Endothelial cell of umbilical vein (primary cell): ENCODE results near the gene ADCY2. TPM values are rescaled to one million over a fixed set of nuclear protein-coding genes. Genes with fewer than 3 reads are reported as not detected.

Source experiments
- BruUV-seq: library from RNA; stranded (reverse); fragments of 400-500 nt; replicated peaks from 2 replicates; lab custom pipeline; 2021; lab: Mats Ljungman, UMichigan
- CTCF ChIA-PET: fragments of 300-600, 350-600 bp; sonication (Branson Sonifier 250); formaldehyde crosslinking; loops from one replicate; lab custom pipeline; 2021; ENCODE audit warnings: antibody characterized with exemption, inconsistent platforms; lab: Charles Lee
- POLR2A ChIA-PET: fragments of 300-600, 350-600 bp; sonication (Branson Sonifier 250); formaldehyde crosslinking; loops from one replicate; lab custom pipeline; 2021; ENCODE audit warnings: antibody characterized with exemption, inconsistent platforms; lab: Charles Lee
- DNase-seq: peaks from one replicate; pipeline ENCODE4 v3.0.0-alpha.2; 2011; ENCODE audit warnings: low read depth, low spot score
- FAIRE-seq: peaks from 2 replicates; lab custom pipeline; 2011; peaks lifted over from hg19 to GRCh38; lab: Jason Lieb, UNC
- H2AFZ ChIP-seq: 2 replicates; pipeline ENCODE4 v1.6.0; 2012; ENCODE audit warnings: low read depth, low read length, control low read depth, inconsistent platforms
- H3K27ac ChIP-seq: 2 replicates; pipeline ENCODE4 v1.5.1; 2011; ENCODE audit warnings: low read depth, mild to moderate bottlenecking, control low read depth, low read length, moderate library complexity; ENCODE audit not compliant: insufficient read depth
- H3K27me3 ChIP-seq, 2 experiments: 2 replicates each; pipeline versions ENCODE4 v1.6.0 to v1.6.1; 2011; ENCODE audit warnings: low read length in 2 of 2, mixed read lengths in 1 of 2; ENCODE audit not compliant: control insufficient read depth in 2 of 2, insufficient read depth in 2 of 2
- H3K36me3 ChIP-seq, 2 experiments: 2 replicates in 1 of 2; 3 replicates in 1 of 2; pipeline ENCODE4 v1.5.1; 2011; ENCODE audit warnings: low read length in 2 of 2, mild to moderate bottlenecking in 1 of 2, moderate library complexity in 1 of 2; ENCODE audit not compliant: control insufficient read depth in 2 of 2, insufficient read depth in 2 of 2; ENCODE audit errors: extremely low read depth in 1 of 2
- H3K4me1 ChIP-seq: 3 replicates; pipeline ENCODE4 v1.5.1; 2011; ENCODE audit warnings: mild to moderate bottlenecking, low read length; ENCODE audit not compliant: control insufficient read depth, insufficient read depth; ENCODE audit errors: extremely low read depth
- H3K4me2 ChIP-seq: 2 replicates; pipeline ENCODE4 v1.6.1; 2011; ENCODE audit warnings: low read length, control low read depth, mixed read lengths; ENCODE audit not compliant: insufficient read depth
- H3K4me3 ChIP-seq, 3 experiments: fragments of 200-600 bp in 1 of 3; sonication (generic), shearing (Covaris generic) in 1 of 3; replicated peaks in 1 of 3; 2 replicates each; pipeline ENCODE4 v1.5.1; 2011 to 2016; ENCODE audit warnings: control low read depth in 3 of 3, low read length in 3 of 3, mild to moderate bottlenecking in 2 of 3, inconsistent platforms in 1 of 3, low read depth in 1 of 3, moderate library complexity in 1 of 3; ENCODE audit not compliant: insufficient read depth in 1 of 3
- H3K79me2 ChIP-seq: 2 replicates; pipeline ENCODE4 v1.6.0; 2012; ENCODE audit warnings: low read length, inconsistent platforms; ENCODE audit not compliant: control insufficient read depth, insufficient read depth
- H3K9ac ChIP-seq: replicated peaks from 2 replicates; pipeline ENCODE3; 2011; ENCODE audit warnings: low read length, control low read depth; ENCODE audit not compliant: insufficient read depth; ENCODE audit errors: extremely low read depth
- H3K9me1 ChIP-seq: replicated peaks from 3 replicates; pipeline ENCODE4 v1.6.0; 2011; ENCODE audit warnings: mild to moderate bottlenecking, low read length; ENCODE audit not compliant: control insufficient read depth, insufficient read depth; ENCODE audit errors: extremely low read depth
- H3K9me3 ChIP-seq: replicated peaks from 2 replicates; pipeline ENCODE4 v1.5.1; 2012; ENCODE audit warnings: low read length, inconsistent platforms; ENCODE audit not compliant: control insufficient read depth, insufficient read depth
- H4K20me1 ChIP-seq: replicated peaks from 2 replicates; pipeline ENCODE3; 2011; ENCODE audit warnings: mild to moderate bottlenecking, low read length; ENCODE audit not compliant: control insufficient read depth, insufficient read depth; ENCODE audit errors: extremely low read depth
- CTCF ChIP-seq, 2 donors: IDR thresholded peaks; 1 replicate in 1 of 2; 2 replicates in 1 of 2; pipeline ENCODE4 v1.5.1; 2011; ENCODE audit warnings: low read length in 2 of 2, mild to moderate bottlenecking in 2 of 2, moderate library complexity in 2 of 2, control low read depth in 1 of 2, inconsistent platforms in 1 of 2, low read depth in 1 of 2; ENCODE audit not compliant: insufficient read depth in 1 of 2; ENCODE audit errors: extremely low read depth in 1 of 2
- EZH2 ChIP-seq: IDR thresholded peaks from 2 replicates; pipeline ENCODE4 v1.6.1; 2012; ENCODE audit warnings: borderline replicate concordance, low read depth, mild to moderate bottlenecking, moderate library complexity, low read length, inconsistent platforms; ENCODE audit not compliant: severe bottlenecking
- FOS ChIP-seq: IDR thresholded peaks from 2 replicates; pipeline ENCODE4 v1.6.1; 2011; ENCODE audit warnings: mild to moderate bottlenecking, low read length, moderate library complexity, borderline replicate concordance; ENCODE audit not compliant: insufficient read depth
- GATA2 ChIP-seq: IDR thresholded peaks from 2 replicates; pipeline ENCODE4 v1.7.0; 2011; ENCODE audit warnings: low read depth, mild to moderate bottlenecking, moderate library complexity, mixed read lengths, low read length; ENCODE audit not compliant: insufficient read length, insufficient read depth
- JUN ChIP-seq: IDR thresholded peaks from 2 replicates; pipeline ENCODE4 v1.6.1; 2011; ENCODE audit warnings: borderline replicate concordance, low read depth; ENCODE audit not compliant: insufficient read length, insufficient read depth
- MAX ChIP-seq: IDR thresholded peaks from 2 replicates; pipeline ENCODE4 v1.6.1; 2011; ENCODE audit not compliant: insufficient read depth, insufficient read length
- MYC ChIP-seq: IDR thresholded peaks from one replicate; pipeline ENCODE4 v1.6.1; 2011; ENCODE audit warnings: mild to moderate bottlenecking, low read depth, low read length
- POLR2A ChIP-seq: IDR thresholded peaks from 2 replicates; pipeline ENCODE4 v1.6.1; 2012; ENCODE audit warnings: low read depth, mild to moderate bottlenecking, control low read depth, low read length
- POLR2AphosphoS5 ChIP-seq: IDR thresholded peaks from 2 replicates; pipeline ENCODE4 v1.6.1; 2012; ENCODE audit warnings: low read depth, mild to moderate bottlenecking, control low read depth, low read length, moderate library complexity; ENCODE audit not compliant: insufficient read depth
- dilution Hi-C: fragments of 300-500 bp; cut with MboI; formaldehyde crosslinking; loops from one replicate; pipeline ENCODE4 v1.15.0; 2019; ENCODE audit warnings: low sequenced_read_pairs; ENCODE audit not compliant: extremely low pct_ligation_motif_present
- intact Hi-C: fragments of 100-400 bp; cut with micrococcal nuclease; formaldehyde crosslinking; loops from one replicate; pipeline ENCODE4 v1.10.0; 2022
- polyA plus RNA-seq, 4 experiments: library from polyadenylated mRNA; depleted of rRNA in 3 of 4; stranded (reverse) in 3 of 4; unstranded in 1 of 4; fragments of >200 nt; gene quantifications; 2 replicates each; pipeline versions ENCODE4 v1.2.1 to v1.2.3, GENCODE V29; 2011 to 2012; ENCODE audit warnings: missing spikeins in 1 of 4
- total RNA-seq: library from RNA; stranded (reverse); gene quantifications from 2 replicates; pipeline ENCODE4 v1.2.3, GENCODE V29; 2021

ADCY2 gene
- total and polyA plus RNA-seq, 2 donors (not counting 3 experiments of a cell fraction or from before 2014, with no cell fraction given), result under 0.01 TPM; not detected in 1

GRCh38 chr5:7611518-7611917 lies 215.6 kb downstream of the ADCY2 start:
- Histone ChIP-seq H3K36me3 (no peaks in the 10 kb centered on the region), H3K9ac (no peak overlapping the region), H3K9me1 (no peaks in the 10 kb centered on the region), H3K27me3 (no peaks in the 10 kb centered on the region), H4K20me1 (no peaks in the 10 kb centered on the region), H3K4me1 (no peaks in the 10 kb centered on the region), H3K9me3 (peaks cover 2% of the 10 kb centered on the region), H3K4me3 (no peak overlapping the region), H2AFZ (no peak overlapping the region), H3K79me2 (no peaks in the 10 kb centered on the region), H3K27ac (no peak overlapping the region), H3K4me2 (no peak overlapping the region)
- intact Hi-C loops (no loop called here), dilution Hi-C loops (no loop called here)
- no peak for DNase-seq
- TF ChIP-seq MYC (no peak), FOS (no peak), JUN (no peak), EZH2 (no peak), GATA2 (no peak), POLR2AphosphoS5 (no peak), POLR2A (no peak), MAX (no peak), CTCF (IDR thresholded peaks at IDR 0.05; ENCODE audit: extremely low read depth in 1 of 2, insufficient read depth in 1 of 2, low read depth in 1 of 2, low read length in 2 of 2) (no peak)
- ChIA-PET CTCF (no interaction called here), POLR2A (no interaction called here)
- no TSS peak for BruUV-seq
- FAIRE-seq, result no peak
